HepG2 (cell line): ENCODE measurements around the gene TASOR2.

Experiments used
- CTCF ChIP-seq: sonication (generic); formaldehyde crosslinking; IDR thresholded peaks from 2 replicates; pipeline ENCODE4 v1.5.0; 2020; ENCODE audit warnings: mild to moderate bottlenecking, missing genetic modification reagents, moderate library complexity
- FOXK2 ChIP-seq: fragments of 450-650 bp; IDR thresholded peaks from 2 replicates; pipeline ENCODE4 v1.6.1; 2016
- GABPB1 ChIP-seq: IDR thresholded peaks from 2 replicates; pipeline ENCODE4 v1.6.1; 2016; ENCODE audit warnings: mild to moderate bottlenecking, missing genetic modification reagents, moderate library complexity, missing compliant biosample characterization
- NPAS2 ChIP-seq: sonication (generic); formaldehyde crosslinking; IDR thresholded peaks from 2 replicates; pipeline ENCODE4 v1.8.0; 2022; ENCODE audit warnings: mild to moderate bottlenecking, missing genetic modification reagents, borderline replicate concordance
- NR2C2 ChIP-seq: sonication (generic); formaldehyde crosslinking; IDR thresholded peaks from 2 replicates; pipeline ENCODE4 v1.4.0; 2020; ENCODE audit warnings: missing genetic modification reagents, mild to moderate bottlenecking, moderate library complexity, borderline replicate concordance
- PAX8 ChIP-seq: sonication (generic); formaldehyde crosslinking; IDR thresholded peaks from 2 replicates; pipeline ENCODE4 v1.8.0; 2022; ENCODE audit warnings: mild to moderate bottlenecking, missing genetic modification reagents, borderline replicate concordance
- ZBTB7A ChIP-seq: sonication (generic); formaldehyde crosslinking; IDR thresholded peaks from 2 replicates; pipeline ENCODE4 v1.8.0; 2022; ENCODE audit warnings: mild to moderate bottlenecking, missing genetic modification reagents
- ZNF629 ChIP-seq: sonication (generic); formaldehyde crosslinking; conservative IDR thresholded peaks from 2 replicates; pipeline ENCODE4 v1.5.0; 2020; ENCODE audit warnings: missing genetic modification reagents
- ZNF768 ChIP-seq: sonication (generic); formaldehyde crosslinking; IDR thresholded peaks from 2 replicates; pipeline ENCODE4 v1.4.0; 2020; ENCODE audit warnings: missing genetic modification reagents
- ZSCAN30 ChIP-seq: sonication (generic); formaldehyde crosslinking; IDR thresholded peaks from 2 replicates; pipeline ENCODE4 v1.5.0; 2020; ENCODE audit warnings: mild to moderate bottlenecking, missing genetic modification reagents
- TF ChIP-seq, protein P1 (sequence below): sonication (generic); formaldehyde crosslinking; IDR thresholded peaks from 2 replicates; pipeline ENCODE4 v1.8.0; 2022; ENCODE audit warnings: mild to moderate bottlenecking, missing genetic modification reagents
- TF ChIP-seq, protein P2 (sequence below): IDR thresholded peaks from 2 replicates; pipeline ENCODE4 v1.6.1; 2018; ENCODE audit warnings: missing genetic modification reagents

DNA sequence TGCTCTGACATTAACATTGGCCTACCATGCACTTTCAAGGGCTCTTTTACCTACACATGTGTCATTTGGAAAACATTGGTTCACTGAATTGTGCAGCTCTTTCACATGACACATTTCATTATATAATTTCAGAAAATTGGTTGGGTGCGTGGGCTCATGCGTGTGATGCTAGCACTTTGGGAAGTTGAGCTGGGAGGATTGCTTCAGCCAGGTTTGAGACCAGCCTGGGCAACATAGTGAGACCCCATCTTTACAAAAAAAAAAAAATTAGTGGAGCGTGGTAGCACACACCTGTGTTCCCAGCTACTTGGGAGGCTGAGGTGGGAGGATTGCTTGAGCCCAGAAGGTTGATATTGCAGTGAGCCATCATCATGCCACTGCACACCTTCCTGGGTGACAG is 3.9 kb downstream of the TASOR2 start:
- TF ChIP-seq ZBTB7A (CRISPR knock-in tag) (no peak), NR2C2 (CRISPR knock-in tag) (no peak), CTCF (CRISPR knock-in tag) (no peak), PAX8 (CRISPR knock-in tag) (no peak), ZSCAN30 (CRISPR knock-in tag) (no peak), ZNF629 (CRISPR knock-in tag) (no peak), GABPB1 (CRISPR knock-in tag) (no peak), ZNF768 (no peak), NPAS2 (CRISPR knock-in tag) (no peak), FOXK2 (no peak)
- TF ChIP-seq, protein P1, sequence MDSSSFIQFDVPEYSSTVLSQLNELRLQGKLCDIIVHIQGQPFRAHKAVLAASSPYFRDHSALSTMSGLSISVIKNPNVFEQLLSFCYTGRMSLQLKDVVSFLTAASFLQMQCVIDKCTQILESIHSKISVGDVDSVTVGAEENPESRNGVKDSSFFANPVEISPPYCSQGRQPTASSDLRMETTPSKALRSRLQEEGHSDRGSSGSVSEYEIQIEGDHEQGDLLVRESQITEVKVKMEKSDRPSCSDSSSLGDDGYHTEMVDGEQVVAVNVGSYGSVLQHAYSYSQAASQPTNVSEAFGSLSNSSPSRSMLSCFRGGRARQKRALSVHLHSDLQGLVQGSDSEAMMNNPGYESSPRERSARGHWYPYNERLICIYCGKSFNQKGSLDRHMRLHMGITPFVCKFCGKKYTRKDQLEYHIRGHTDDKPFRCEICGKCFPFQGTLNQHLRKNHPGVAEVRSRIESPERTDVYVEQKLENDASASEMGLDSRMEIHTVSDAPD (CRISPR knock-in tag) = no peak
- TF ChIP-seq, protein P2, sequence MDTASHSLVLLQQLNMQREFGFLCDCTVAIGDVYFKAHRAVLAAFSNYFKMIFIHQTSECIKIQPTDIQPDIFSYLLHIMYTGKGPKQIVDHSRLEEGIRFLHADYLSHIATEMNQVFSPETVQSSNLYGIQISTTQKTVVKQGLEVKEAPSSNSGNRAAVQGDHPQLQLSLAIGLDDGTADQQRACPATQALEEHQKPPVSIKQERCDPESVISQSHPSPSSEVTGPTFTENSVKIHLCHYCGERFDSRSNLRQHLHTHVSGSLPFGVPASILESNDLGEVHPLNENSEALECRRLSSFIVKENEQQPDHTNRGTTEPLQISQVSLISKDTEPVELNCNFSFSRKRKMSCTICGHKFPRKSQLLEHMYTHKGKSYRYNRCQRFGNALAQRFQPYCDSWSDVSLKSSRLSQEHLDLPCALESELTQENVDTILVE = no peak
